A549 (cell line): ENCODE measurements around the gene ATAD1. TPM values are rescaled to one million over a fixed set of nuclear protein-coding genes. Genes with fewer than 3 reads are reported as not detected.

Experiments
- ATAC-seq, 2 experiments: fragments of 200-7000 bp in 1 of 2; fragments of >200 bp in 1 of 2; cut with Nextera tagmentation in 1 of 2; cut with Tn5 transposase in 1 of 2; 3 replicates each; pipeline versions ENCODE4 v1.8.0 to v1.9.1; 2018 to 2020; ENCODE audit warnings: mild to moderate bottlenecking in 1 of 2, moderate library complexity in 1 of 2
- CTCF ChIA-PET: fragments of 300-600 bp; sonication (Branson Sonifier 250); formaldehyde crosslinking; extraction: SDS; loops from one replicate; lab custom pipeline; 2021; ENCODE audit warnings: antibody characterized with exemption, inconsistent platforms; lab: Yijun Ruan, JAX
- POLR2A ChIA-PET: fragments of 350-600 bp; formaldehyde crosslinking; extraction: SDS; loops from one replicate; lab custom pipeline; 2021; ENCODE audit warnings: antibody characterized with exemption, inconsistent platforms; lab: Yijun Ruan, JAX
- DNase-seq, 2 experiments: peaks; one replicate each; pipeline versions ENCODE4 v3.0.0 to v3.0.0-alpha.2; 2011 to 2016; ENCODE audit warnings: low read depth in 1 of 2, low spot score in 1 of 2
- FAIRE-seq: peaks from 2 replicates; lab custom pipeline; 2011; peaks lifted over from hg19 to GRCh38; lab: Jason Lieb, UNC
- H3K27ac ChIP-seq, 2 experiments: fragments of >200 bp; sonication (Bioruptor Twin); formaldehyde crosslinking; 3 replicates each; pipeline ENCODE4 v1.5.1; 2016 to 2017
- H3K4me1 ChIP-seq: fragments of >200 bp; sonication (Bioruptor Twin); formaldehyde crosslinking; 3 replicates; pipeline ENCODE4 v1.6.1; 2016
- H3K4me2 ChIP-seq: fragments of >200 bp; sonication (Bioruptor Twin); formaldehyde crosslinking; 3 replicates; pipeline ENCODE4 v1.6.1; 2016
- H3K4me3 ChIP-seq: fragments of >200 bp; sonication (Bioruptor Twin); formaldehyde crosslinking; 3 replicates; pipeline ENCODE4 v1.5.1; 2016
- H3K9me3 ChIP-seq: fragments of >200 bp; sonication (Bioruptor Twin); formaldehyde crosslinking; 3 replicates; pipeline ENCODE4 v1.6.1; 2016
- BHLHE40 ChIP-seq: IDR thresholded peaks from 2 replicates; pipeline ENCODE4 v1.6.1; 2012; ENCODE audit warnings: low read depth, low read length, inconsistent platforms
- CBX2 ChIP-seq: fragments of 200-600 bp; sonication (generic); IDR thresholded peaks from 2 replicates; pipeline ENCODE4 v1.6.1; 2016; ENCODE audit warnings: low read depth, mild to moderate bottlenecking, borderline replicate concordance
- CBX8 ChIP-seq: fragments of 200-600 bp; sonication (generic); IDR thresholded peaks from 2 replicates; pipeline ENCODE4 v1.6.1; 2016
- EHF ChIP-seq: fragments of 250-450 bp; sonication (Bioruptor Pico); IDR thresholded peaks from 2 replicates; pipeline ENCODE4 v1.5.0; 2020; ENCODE audit warnings: mild to moderate bottlenecking
- EHMT2 ChIP-seq: fragments of 200-600 bp; sonication (generic); IDR thresholded peaks from 2 replicates; pipeline ENCODE4 v1.6.1; 2016; ENCODE audit warnings: antibody characterized with exemption, low read depth, mild to moderate bottlenecking, moderate library complexity
- ESRRA ChIP-seq: fragments of 150-350 bp; IDR thresholded peaks from 2 replicates; pipeline ENCODE4 v1.6.1; 2014; ENCODE audit warnings: mild to moderate bottlenecking, low read length, borderline replicate concordance
- FOSL2 ChIP-seq, 2 experiments: fragments of 450-650 bp in 1 of 2; fragments of >200 bp in 1 of 2; sonication (Bioruptor Twin) in 1 of 2; formaldehyde crosslinking; IDR thresholded peaks; 2 replicates each; pipeline versions ENCODE4 v1.5.0 to v1.6.1; 2016 to 2020; ENCODE audit warnings: mild to moderate bottlenecking in 1 of 2, moderate library complexity in 1 of 2
- FOXS1 ChIP-seq: fragments of 250-450 bp; sonication (Bioruptor Pico); IDR thresholded peaks from 2 replicates; pipeline ENCODE4 v1.5.0; 2020; ENCODE audit warnings: mild to moderate bottlenecking, moderate library complexity
- HDAC2 ChIP-seq: fragments of 200-600 bp; sonication (generic); IDR thresholded peaks from 2 replicates; pipeline ENCODE4 v1.6.1; 2016
- HOXA7 ChIP-seq: fragments of 250-450 bp; sonication (Bioruptor Pico); IDR thresholded peaks from 2 replicates; pipeline ENCODE4 v1.5.0; 2020; ENCODE audit warnings: mild to moderate bottlenecking, moderate library complexity
- HOXB13 ChIP-seq: fragments of 250-450 bp; sonication (Bioruptor Pico); IDR thresholded peaks from 2 replicates; pipeline ENCODE4 v1.5.0; 2020; ENCODE audit warnings: low read depth, mild to moderate bottlenecking, moderate library complexity
- JUN ChIP-seq, 2 experiments: fragments of >200 bp; sonication (Bioruptor Twin); formaldehyde crosslinking; IDR thresholded peaks; 2 replicates in 1 of 2; 3 replicates in 1 of 2; pipeline ENCODE4 v1.6.1; 2016 to 2017
- JUNB ChIP-seq: fragments of >200 bp; sonication (Bioruptor Twin); formaldehyde crosslinking; IDR thresholded peaks from 2 replicates; pipeline ENCODE4 v1.6.1; 2016
- MAFK ChIP-seq: fragments of 450-650 bp; IDR thresholded peaks from 2 replicates; pipeline ENCODE4 v1.6.1; 2014; ENCODE audit not compliant: partially characterized antibody
- MYC ChIP-seq: IDR thresholded peaks from 2 replicates; pipeline ENCODE4 v1.6.1; 2012; ENCODE audit warnings: mild to moderate bottlenecking, inconsistent platforms, low read length, improper control_type of control experiment, borderline replicate concordance
- NFE2L2 ChIP-seq: fragments of 150-350 bp; conservative IDR thresholded peaks from 2 replicates; pipeline ENCODE4 v1.6.1; 2014; ENCODE audit warnings: low read length
- NR3C1 ChIP-seq: fragments of >200 bp; sonication (Bioruptor Twin); formaldehyde crosslinking; IDR thresholded peaks from 3 replicates; pipeline ENCODE4 v1.6.1; 2017
- PHF8 ChIP-seq: fragments of 200-600 bp; sonication (generic); IDR thresholded peaks from 2 replicates; pipeline ENCODE4 v1.6.1; 2016; ENCODE audit warnings: low read depth, mild to moderate bottlenecking, antibody characterized with exemption, moderate library complexity, borderline replicate concordance
- POLR2A ChIP-seq: IDR thresholded peaks from 2 replicates; pipeline ENCODE4 v1.6.1; 2012; ENCODE audit warnings: mild to moderate bottlenecking, low read length
- SMC3 ChIP-seq: fragments of >200 bp; sonication (Bioruptor Twin); formaldehyde crosslinking; IDR thresholded peaks from 3 replicates; pipeline ENCODE4 v1.6.1; 2018; ENCODE audit warnings: inconsistent platforms
- SREBF2 ChIP-seq: fragments of 450-650 bp; IDR thresholded peaks from 2 replicates; pipeline ENCODE4 v1.6.1; 2014; ENCODE audit warnings: mild to moderate bottlenecking, moderate library complexity
- TP53 ChIP-seq: fragments of 250-450 bp; sonication (Bioruptor Pico); IDR thresholded peaks from 2 replicates; pipeline ENCODE4 v1.5.0; 2021; ENCODE audit warnings: mild to moderate bottlenecking, moderate library complexity
- ZFP36 ChIP-seq: fragments of 450-650 bp; IDR thresholded peaks from 2 replicates; pipeline ENCODE4 v1.6.1; 2014; ENCODE audit warnings: borderline replicate concordance; ENCODE audit not compliant: partially characterized antibody
- WGBS: methylation state at CpG from one replicate; pipeline ENCODE4 v1.1.6; 2017; ENCODE audit errors: missing lambda C conversion rate; 5-methylcytosine and 5-hydroxymethylcytosine counted together
- polyA plus RNA-seq, 4 experiments: library from polyadenylated mRNA; depleted of rRNA in 3 of 4; stranded (reverse); fragments of >200 nt; fragmentation: RNase III in 1 of 4; extraction: RNeasy Plus Mini Kit Qiagen cat#74134 plus additional on column Dnase treatment in 1 of 4; gene quantifications; 2 replicates in 3 of 4; 3 replicates in 1 of 4; pipeline ENCODE4 v1.2.3, GENCODE V29; 2011 to 2017
- TF ChIP-seq, protein P1 (sequence below): fragments of 450-650 bp; IDR thresholded peaks from 2 replicates; pipeline ENCODE4 v1.6.1; 2014; ENCODE audit warnings: antibody characterized with exemption
- TF ChIP-seq, protein P2 (sequence below): fragments of 250-450 bp; sonication (Bioruptor Pico); IDR thresholded peaks from 2 replicates; pipeline ENCODE4 v1.5.0; 2020; ENCODE audit warnings: low read depth, mild to moderate bottlenecking, moderate library complexity
- TF ChIP-seq, protein P3 (sequence below): fragments of 250-450 bp; sonication (Bioruptor Pico); IDR thresholded peaks from 2 replicates; pipeline ENCODE4 v1.5.0; 2021; ENCODE audit warnings: mild to moderate bottlenecking, moderate library complexity, borderline replicate concordance
- TF ChIP-seq, protein P4 (sequence below): fragments of 150-350 bp; IDR thresholded peaks from 2 replicates; pipeline ENCODE4 v1.6.1; 2014; ENCODE audit warnings: low read depth, mild to moderate bottlenecking, low read length
- TF ChIP-seq, protein P5 (sequence below): IDR thresholded peaks from 2 replicates; pipeline ENCODE4 v1.6.1; 2012

ATAD1 gene
- polyA plus RNA-seq, 2 of the 4 experiments (the other 2 are of a cell fraction) = 32.3 to 94.8 TPM

DNA sequence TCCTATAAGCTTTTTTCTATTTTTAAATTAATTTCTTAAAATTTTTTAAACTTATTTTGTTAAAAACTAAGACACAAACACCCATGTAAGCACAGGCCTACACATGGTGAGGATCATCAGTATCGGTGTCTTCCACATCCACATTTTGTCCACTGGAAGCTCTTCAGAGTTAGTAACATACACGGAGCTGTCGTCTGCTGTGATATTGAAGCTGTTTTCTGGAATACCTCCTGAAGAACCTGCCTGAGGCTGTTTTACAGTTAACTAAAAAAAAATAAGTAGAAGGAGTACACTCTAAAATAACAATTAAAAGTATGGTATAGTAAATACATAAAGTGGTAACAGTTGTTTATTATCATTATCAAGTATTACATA, 27.6 kb upstream of the ATAD1 start:
- ChIA-PET CTCF (interaction anchor here (1.1 to 2.1 kb wide), 7 partner anchors 11 to 544 kb away, joined by 3 to 10 read pairs (median 5); partner anchors contain the start of gene ATAD1), POLR2A (interaction anchor here (1.0 to 2.3 kb wide), 5 partner anchors 17 to 543 kb away, joined by 3 to 34 read pairs (median 3); partner anchors contain the start of genes ATAD1, KLLN and PTEN)
- WGBS = 7% methylated on average over 3 of the region's 3 CpGs
- H3K4me1 ChIP-seq = peaks cover 75% of the 10 kb centered on the region
- DNase-seq = peak in 1 of 2 experiments; percentile 70
- TF ChIP-seq NR3C1 = no peak
- no peak for TF ChIP-seq HDAC2
- no peak for TF ChIP-seq CBX8
- no peak for TF ChIP-seq ZFP36
- no peak for TF ChIP-seq MYC
- no peak for TF ChIP-seq SREBF2
- TF ChIP-seq ESRRA = no peak
- TF ChIP-seq, all 56 proteins: peak for 0
- FAIRE-seq (peak; percentile 18), ATAC-seq (peak in 1 of 2 experiments; percentile 53; a peak in 3 of 6 replicates)
- H3K27ac ChIP-seq = peak overlapping the region; percentile 68 to 82
- 0 out of 3 replicates have a peak overlapping the region, but pooled peaks have one; percentile 2 for H3K4me3 ChIP-seq
- no peaks in the 10 kb centered on the region for H3K9me3 ChIP-seq
- peak overlapping the region; percentile 72 for H3K4me2 ChIP-seq

DNA sequence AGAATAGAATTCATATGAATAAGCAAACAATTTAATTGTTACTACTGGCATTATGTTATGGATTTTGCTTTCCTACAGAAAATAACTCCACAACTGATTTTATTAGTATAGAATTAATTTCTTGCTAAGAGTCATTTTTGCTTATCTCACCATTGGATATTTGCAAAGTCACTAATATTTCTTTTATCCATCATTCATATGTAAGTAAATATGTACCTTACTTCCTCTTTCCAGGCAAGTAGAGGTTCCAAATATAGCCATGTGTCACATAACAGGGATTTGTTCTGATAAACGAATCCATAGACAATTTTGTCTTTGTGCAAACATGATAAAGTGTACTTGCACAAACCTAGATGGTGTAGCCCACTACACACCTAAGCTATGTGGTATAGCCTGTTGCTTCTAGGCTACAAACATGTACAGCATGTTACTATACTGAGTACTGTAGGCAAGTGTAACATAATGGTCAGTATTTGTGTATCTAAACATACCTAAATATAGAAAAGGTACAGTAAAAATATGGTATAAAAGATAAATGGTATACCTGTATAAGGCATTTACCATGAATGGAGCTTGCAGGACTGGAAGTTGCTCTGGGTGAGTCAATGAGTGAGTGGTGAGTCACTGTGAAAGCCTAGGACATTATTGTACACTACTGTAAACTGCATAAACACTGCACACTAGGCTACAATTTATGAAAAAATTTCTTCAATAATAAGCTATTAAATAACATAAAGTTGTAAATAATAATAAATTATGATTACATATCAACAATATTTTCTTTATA, 27.0 kb upstream of the ATAD1 start:
- peak in 1 of 2 experiments; percentile 61; a peak in 3 of 6 replicates for ATAC-seq
- Histone ChIP-seq H3K9me3 (no peaks in the 10 kb centered on the region), H3K27ac (peak overlapping the region; percentile 73 to 82), H3K4me1 (peaks cover 70% of the 10 kb centered on the region), H3K4me2 (peak overlapping the region; percentile 72), H3K4me3 (no peak overlapping the region)
- peak in 1 of 2 experiments; percentile 76 for DNase-seq
- ChIA-PET CTCF (interaction anchor here (1.1 to 2.1 kb wide), 6 partner anchors 12 to 26 kb away, joined by 3 to 10 read pairs (median 6); partner anchors contain the start of gene ATAD1), POLR2A (interaction anchor here (1.0 to 2.3 kb wide), 4 partner anchors 18 to 544 kb away, joined by 3 to 34 read pairs (median 14); partner anchors contain the start of genes ATAD1, KLLN and PTEN)
- TF ChIP-seq FOSL2 (IDR thresholded peaks at IDR 0.05) (peak; percentile 79), FOSL2 (CRISPR knock-in tag; IDR thresholded peaks at IDR 0.05) (peak; percentile 94), ESRRA (no peak), HOXB13 (CRISPR knock-in tag) (0 out of 2 replicates have a peak, but pooled peaks have one; percentile 19), HDAC2 (no peak), JUN (IDR thresholded peaks at IDR 0.05) (no peak), JUNB (peak; percentile 59), SREBF2 (no peak), PHF8 (no peak), SMC3 (no peak), MAFK (peak; percentile 72)
- TF ChIP-seq, protein P1, sequence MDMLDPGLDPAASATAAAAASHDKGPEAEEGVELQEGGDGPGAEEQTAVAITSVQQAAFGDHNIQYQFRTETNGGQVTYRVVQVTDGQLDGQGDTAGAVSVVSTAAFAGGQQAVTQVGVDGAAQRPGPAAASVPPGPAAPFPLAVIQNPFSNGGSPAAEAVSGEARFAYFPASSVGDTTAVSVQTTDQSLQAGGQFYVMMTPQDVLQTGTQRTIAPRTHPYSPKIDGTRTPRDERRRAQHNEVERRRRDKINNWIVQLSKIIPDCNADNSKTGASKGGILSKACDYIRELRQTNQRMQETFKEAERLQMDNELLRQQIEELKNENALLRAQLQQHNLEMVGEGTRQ = no peak
- TF ChIP-seq, protein P2, sequence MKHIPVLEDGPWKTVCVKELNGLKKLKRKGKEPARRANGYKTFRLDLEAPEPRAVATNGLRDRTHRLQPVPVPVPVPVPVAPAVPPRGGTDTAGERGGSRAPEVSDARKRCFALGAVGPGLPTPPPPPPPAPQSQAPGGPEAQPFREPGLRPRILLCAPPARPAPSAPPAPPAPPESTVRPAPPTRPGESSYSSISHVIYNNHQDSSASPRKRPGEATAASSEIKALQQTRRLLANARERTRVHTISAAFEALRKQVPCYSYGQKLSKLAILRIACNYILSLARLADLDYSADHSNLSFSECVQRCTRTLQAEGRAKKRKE (CRISPR knock-in tag) = no peak
- WGBS = 0% methylated on average over 1 of the region's 1 CpG
- peak; percentile 28 for FAIRE-seq

DNA sequence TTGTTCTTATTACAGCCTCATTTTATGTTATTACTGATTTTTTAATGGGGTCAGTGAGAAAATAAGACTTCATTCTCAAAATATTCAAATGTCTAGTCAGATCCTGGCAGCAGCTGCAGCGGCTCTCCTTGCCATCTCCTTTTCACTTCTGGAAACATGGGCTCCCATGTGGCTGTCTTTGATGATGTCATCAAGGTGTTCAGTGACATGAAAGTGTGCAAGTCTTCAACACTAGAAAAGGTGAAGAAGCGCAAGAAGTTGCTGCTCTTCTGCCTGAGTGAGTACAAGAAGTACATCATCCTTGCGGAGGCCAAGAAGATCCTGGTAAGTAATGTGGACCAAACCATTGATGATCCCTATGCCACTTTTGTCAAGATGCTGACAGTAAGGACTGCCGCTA, 25.7 kb upstream of the ATAD1 start:
- 94% methylated on average over 4 of the region's 4 CpGs for WGBS
- Histone ChIP-seq H3K9me3 (no peaks in the 10 kb centered on the region), H3K27ac (peak overlapping the region; percentile 73 to 78), H3K4me1 (peaks cover 67% of the 10 kb centered on the region), H3K4me3 (no peak overlapping the region), H3K4me2 (peak overlapping the region; percentile 59; the same call in 2 of the 3 replicates)
- ATAC-seq (no peak), DNase-seq (no peak), FAIRE-seq (no peak)
- POLR2A ChIA-PET = no interaction called here
- CTCF ChIA-PET = interaction anchor here (1.7 to 2.6 kb wide), 2 partner anchors 23 to 25 kb away, joined by 7 to 11 read pairs; partner anchors contain the start of gene ATAD1
- TF ChIP-seq HOXA7 (CRISPR knock-in tag) (no peak), FOXS1 (no peak), SMC3 (no peak), JUN (IDR thresholded peaks at IDR 0.05) (no peak), EHF (no peak), CBX2 (no peak), NFE2L2 (no peak), POLR2A (no peak), TP53 (CRISPR knock-in tag) (no peak), JUNB (no peak), BHLHE40 (no peak), PHF8 (no peak), EHMT2 (no peak), CBX8 (no peak)
- TF ChIP-seq, protein P3, sequence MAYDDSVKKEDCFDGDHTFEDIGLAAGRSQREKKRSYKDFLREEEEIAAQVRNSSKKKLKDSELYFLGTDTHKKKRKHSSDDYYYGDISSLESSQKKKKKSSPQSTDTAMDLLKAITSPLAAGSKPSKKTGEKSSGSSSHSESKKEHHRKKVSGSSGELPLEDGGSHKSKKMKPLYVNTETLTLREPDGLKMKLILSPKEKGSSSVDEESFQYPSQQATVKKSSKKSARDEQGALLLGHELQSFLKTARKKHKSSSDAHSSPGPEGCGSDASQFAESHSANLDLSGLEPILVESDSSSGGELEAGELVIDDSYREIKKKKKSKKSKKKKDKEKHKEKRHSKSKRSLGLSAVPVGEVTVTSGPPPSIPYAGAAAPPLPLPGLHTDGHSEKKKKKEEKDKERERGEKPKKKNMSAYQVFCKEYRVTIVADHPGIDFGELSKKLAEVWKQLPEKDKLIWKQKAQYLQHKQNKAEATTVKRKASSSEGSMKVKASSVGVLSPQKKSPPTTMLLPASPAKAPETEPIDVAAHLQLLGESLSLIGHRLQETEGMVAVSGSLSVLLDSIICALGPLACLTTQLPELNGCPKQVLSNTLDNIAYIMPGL (CRISPR knock-in tag) = no peak
- TF ChIP-seq, protein P4, sequence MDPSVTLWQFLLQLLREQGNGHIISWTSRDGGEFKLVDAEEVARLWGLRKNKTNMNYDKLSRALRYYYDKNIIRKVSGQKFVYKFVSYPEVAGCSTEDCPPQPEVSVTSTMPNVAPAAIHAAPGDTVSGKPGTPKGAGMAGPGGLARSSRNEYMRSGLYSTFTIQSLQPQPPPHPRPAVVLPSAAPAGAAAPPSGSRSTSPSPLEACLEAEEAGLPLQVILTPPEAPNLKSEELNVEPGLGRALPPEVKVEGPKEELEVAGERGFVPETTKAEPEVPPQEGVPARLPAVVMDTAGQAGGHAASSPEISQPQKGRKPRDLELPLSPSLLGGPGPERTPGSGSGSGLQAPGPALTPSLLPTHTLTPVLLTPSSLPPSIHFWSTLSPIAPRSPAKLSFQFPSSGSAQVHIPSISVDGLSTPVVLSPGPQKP = no peak
- TF ChIP-seq, protein P5, sequence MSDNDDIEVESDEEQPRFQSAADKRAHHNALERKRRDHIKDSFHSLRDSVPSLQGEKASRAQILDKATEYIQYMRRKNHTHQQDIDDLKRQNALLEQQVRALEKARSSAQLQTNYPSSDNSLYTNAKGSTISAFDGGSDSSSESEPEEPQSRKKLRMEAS = no peak
